ENCODE data around the gene SKAP1. TPM values are rescaled to one million over a fixed set of nuclear protein-coding genes. Genes with fewer than 3 reads are reported as not detected.

The SKAP1 gene
- total RNA-seq, 1 experiment from 2014 or later = 0.18 TPM

Small RNAs within 50 kb of the gene (small RNA-seq; reads per million reads assigned to genes)
- gene MIR1203 (not detected), gene RF00012 (0.98 reads per million, percentile 73 among the genes with 10 or more reads in this experiment), gene RF00019 (not detected), gene RNU6-1152P (not detected), gene RNU6-1201P (not detected)

Other genes with a start within 250 kb of the SKAP1 start
- not detected in 2 replicates for gene HOXB1, start 100.8 kb upstream of the SKAP1 start, total RNA-seq (2014; rRNA removed; shearing (Covaris generic))
- gene HOXB2, start 114.9 kb upstream of the SKAP1 start, total RNA-seq (2014; rRNA removed; shearing (Covaris generic)) = 34.3 and 40.1 TPM in 2 replicates
- gene HOXB4, start 148.1 kb upstream of the SKAP1 start, total RNA-seq (2014; rRNA removed; shearing (Covaris generic)) = 3.9 and 4.3 TPM in 2 replicates
- gene HOXB3, start 160.0 kb upstream of the SKAP1 start, total RNA-seq (2014; rRNA removed; shearing (Covaris generic)) = 3.0 and 4.2 TPM in 2 replicates
- gene HOXB5, start 163.6 kb upstream of the SKAP1 start, total RNA-seq (2014; rRNA removed; shearing (Covaris generic)) = 0.47 and 0.51 TPM in 2 replicates
- gene HOXB6, start 174.8 kb upstream of the SKAP1 start, total RNA-seq (2014; rRNA removed; shearing (Covaris generic)) = 19.2 and 23.4 TPM in 2 replicates
- 12.3 and 17.8 TPM in 2 replicates for gene HOXB7, start 180.8 kb upstream of the SKAP1 start, total RNA-seq (2014; rRNA removed; shearing (Covaris generic))
- gene HOXB8, start 185.1 kb upstream of the SKAP1 start, total RNA-seq (2014; rRNA removed; shearing (Covaris generic)) = 10.8 and 11.2 TPM in 2 replicates
- gene HOXB9, start 196.1 kb upstream of the SKAP1 start, total RNA-seq (2014; rRNA removed; shearing (Covaris generic)) = 25.1 and 31.4 TPM in 2 replicates